Measurements from ENCODE around the gene KLHDC8B. TPM values are rescaled to one million over a fixed set of nuclear protein-coding genes. Genes with fewer than 3 reads are reported as not detected.
A peak's percentile ranks its signal among the peaks of the same experiment; 100 is the strongest.

KLHDC8B gene
- total and polyA plus RNA-seq, 2 of the 4 experiments (the other 2 are of a cell fraction): 16.3 to 16.5 TPM

DNA sequence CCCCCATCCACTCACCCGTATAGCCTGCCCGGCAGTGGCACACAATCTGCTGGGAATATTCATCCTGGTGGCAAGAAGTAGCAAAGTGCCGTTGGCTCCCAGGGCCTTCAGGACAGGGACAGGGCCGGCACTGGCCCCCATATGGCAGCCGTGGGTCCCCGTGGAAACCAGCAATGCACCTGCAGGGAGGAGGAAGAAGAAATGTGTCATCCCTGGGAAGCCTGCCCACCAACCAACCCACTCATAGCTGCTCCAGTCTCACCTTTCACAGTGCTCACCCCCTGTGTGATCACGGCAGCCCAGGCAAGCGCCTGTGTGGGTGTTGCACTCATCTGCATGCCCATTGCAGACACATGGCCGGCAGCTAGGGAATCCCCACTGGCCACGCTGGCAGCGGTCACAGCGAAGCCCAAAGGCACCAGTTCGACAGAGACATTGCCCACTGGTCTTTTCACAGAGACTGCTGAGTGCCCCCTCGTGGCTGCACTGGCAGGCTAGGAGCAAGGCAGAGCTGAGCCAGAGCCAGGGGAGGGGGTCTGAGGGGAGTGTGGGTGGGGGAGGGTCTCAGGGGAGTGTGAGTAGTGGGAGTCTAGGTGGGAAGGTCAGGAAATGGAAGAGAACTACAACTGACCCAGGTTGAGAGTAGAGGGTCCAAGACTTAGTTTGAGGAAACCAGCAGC is 46.3 kb upstream of the KLHDC8B start:
- WGBS, 2 experiments (ENCODE audit: extremely low coverage in 2 of 2, insufficient read length in 1 of 2): 77% methylated on average over 8 of the region's 14 CpGs; no CpG with 5 or more reads in 1 of the 2 experiments
- Histone ChIP-seq H3K4ac (ENCODE audit: low read depth, low read length) (no peak overlapping the region), H2BK20ac (ENCODE audit: low read depth, low read length) (no peak overlapping the region), H4K20me1 (ENCODE audit: insufficient read depth, low read length) (peaks cover 13% of the 10 kb centered on the region), H3K36me3 (ENCODE audit: control insufficient read depth, insufficient read depth, low read length) (peaks cover 82% of the 10 kb centered on the region), H2AK5ac (ENCODE audit: low read depth, low read length) (no peak overlapping the region), H2BK120ac (ENCODE audit: low read depth, low read length) (no peak overlapping the region), H4K91ac (ENCODE audit: insufficient read depth, low read depth, low read length) (no peak overlapping the region), H3K79me1 (ENCODE audit: low read depth in 1 of 2, low read length in 2 of 2) (peaks cover 17 to 52% of the 10 kb centered on the region in 2 experiments), H3K23ac (ENCODE audit: low read depth, low read length) (no peak overlapping the region), H3K9me1 (ENCODE audit: insufficient read depth, low read length) (peaks cover 8% of the 10 kb centered on the region; the same call in 1 of the 2 replicates), H4K5ac (ENCODE audit: low read depth, low read length) (no peak overlapping the region), H3K56ac (ENCODE audit: extremely low read depth, insufficient read depth, low read length) (no peak overlapping the region), H4K8ac (ENCODE audit: low read depth in 2 of 2, low read length in 2 of 2) (no peak overlapping the region), H3K4me2 (ENCODE audit: low read depth, low read length) (no peak overlapping the region), H2AK9ac (replicated peaks; ENCODE audit: low read depth, low read length, poor library complexity) (no peak overlapping the region), H3K4me3 (ENCODE audit: insufficient read depth, low read depth, low read length) (no peak overlapping the region), H3K4me1 (ENCODE audit: control insufficient read depth, insufficient read depth, low read length) (no peaks in the 10 kb centered on the region), H3K9me3 (ENCODE audit: control insufficient read depth, insufficient read depth, low read length) (no peaks in the 10 kb centered on the region), H3K27me3 (ENCODE audit: control insufficient read depth, insufficient read depth, low read length) (no peaks in the 10 kb centered on the region), H3K9ac (ENCODE audit: low read depth, low read length) (no peak overlapping the region), H2BK5ac (ENCODE audit: low read depth, low read length, poor library complexity, severe bottlenecking) (no peak overlapping the region), H3K27ac (ENCODE audit: insufficient read depth, low read length) (no peak overlapping the region), H3K14ac (replicated peaks; ENCODE audit: low read depth, low read length) (no peak overlapping the region), H3K18ac (ENCODE audit: low read depth, low read length) (no peak overlapping the region), H2AFZ (replicated peaks; ENCODE audit: low read length, poor library complexity) (no peak overlapping the region), H2BK15ac (ENCODE audit: low read depth, low read length) (no peak overlapping the region)
- dilution Hi-C loops (cut with HindIII; ENCODE audit: low sequenced_read_pairs, unreplicated experiment) (no loop called here), intact Hi-C loops (cut with micrococcal nuclease) (no loop called here), in situ Hi-C loops (cut with MboI; ENCODE audit: low sequenced_read_pairs) (no loop called here)
- POLR2A ChIA-PET (ENCODE audit: unreplicated experiment): no interaction called here
- TF ChIP-seq ELK1 (IDR thresholded peaks at IDR 0.05; ENCODE audit: borderline replicate concordance, low read depth, low read length): no peak
- no peak for TF ChIP-seq MXI1 (IDR thresholded peaks at IDR 0.05; ENCODE audit: borderline replicate concordance, low read depth, low read length)
- no peak for TF ChIP-seq POLR2A (IDR thresholded peaks at IDR 0.05; ENCODE audit: low read depth, low read length)
- no peak for TF ChIP-seq MAZ (IDR thresholded peaks at IDR 0.05; ENCODE audit: borderline replicate concordance, low read depth, low read length)
- no peak for TF ChIP-seq CHD1 (IDR thresholded peaks at IDR 0.05; ENCODE audit: low read depth, low read length)
- TF ChIP-seq RCOR1 (IDR thresholded peaks at IDR 0.05; ENCODE audit: insufficient replicate concordance, low read length): no peak
- TF ChIP-seq BHLHE40 (IDR thresholded peaks at IDR 0.05; ENCODE audit: low read depth, low read length): no peak
- TF ChIP-seq, protein P1, sequence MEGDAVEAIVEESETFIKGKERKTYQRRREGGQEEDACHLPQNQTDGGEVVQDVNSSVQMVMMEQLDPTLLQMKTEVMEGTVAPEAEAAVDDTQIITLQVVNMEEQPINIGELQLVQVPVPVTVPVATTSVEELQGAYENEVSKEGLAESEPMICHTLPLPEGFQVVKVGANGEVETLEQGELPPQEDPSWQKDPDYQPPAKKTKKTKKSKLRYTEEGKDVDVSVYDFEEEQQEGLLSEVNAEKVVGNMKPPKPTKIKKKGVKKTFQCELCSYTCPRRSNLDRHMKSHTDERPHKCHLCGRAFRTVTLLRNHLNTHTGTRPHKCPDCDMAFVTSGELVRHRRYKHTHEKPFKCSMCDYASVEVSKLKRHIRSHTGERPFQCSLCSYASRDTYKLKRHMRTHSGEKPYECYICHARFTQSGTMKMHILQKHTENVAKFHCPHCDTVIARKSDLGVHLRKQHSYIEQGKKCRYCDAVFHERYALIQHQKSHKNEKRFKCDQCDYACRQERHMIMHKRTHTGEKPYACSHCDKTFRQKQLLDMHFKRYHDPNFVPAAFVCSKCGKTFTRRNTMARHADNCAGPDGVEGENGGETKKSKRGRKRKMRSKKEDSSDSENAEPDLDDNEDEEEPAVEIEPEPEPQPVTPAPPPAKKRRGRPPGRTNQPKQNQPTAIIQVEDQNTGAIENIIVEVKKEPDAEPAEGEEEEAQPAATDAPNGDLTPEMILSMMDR (conservative IDR thresholded peaks at IDR 0.05; ENCODE audit: low read depth, low read length): no peak
- no peak for TF ChIP-seq RAD21 (IDR thresholded peaks at IDR 0.05; ENCODE audit: low read length)
- TF ChIP-seq CEBPB (IDR thresholded peaks at IDR 0.05; ENCODE audit: low read depth, low read length): no peak
- TF ChIP-seq NFE2L2 (IDR thresholded peaks at IDR 0.05; ENCODE audit: low read depth, low read length): no peak
- DNase-seq (peak; percentile 59), ATAC-seq (ENCODE audit: low read depth) (no peak)
- BruUV-seq (replicated peaks): no TSS peak
- CTCF ChIA-PET: no interaction called here
